HG03135 (cell line): ENCODE results near the gene PSORS1C2.

Source experiments
- ATAC-seq: cut with Tn5 transposase; IDR thresholded peaks from one replicate; pipeline ENCODE4 v1.9.1; 2021; ENCODE audit warnings: mild to moderate bottlenecking, moderate library complexity; ENCODE audit not compliant: unreplicated experiment

The PSORS1C2 gene

GRCh38 chr6:31143148-31143547, 4.3 kb upstream of the PSORS1C2 start:
- ATAC-seq: no peak

- ATAC-seq: no peak
Measured at GRCh38 chr6:31142361-31142761, 3.5 kb upstream of the PSORS1C2 start.

- ATAC-seq: no peak
Measured at GRCh38 chr6:31140643-31141042, 1.8 kb upstream of the PSORS1C2 start.

GRCh38 chr6:31139599-31139998, 733 bp upstream of the PSORS1C2 start:
- ATAC-seq: no peak

- ATAC-seq: no peak
Measured at GRCh38 chr6:31135710-31136109, 3.2 kb downstream of the PSORS1C2 start.

GRCh38 chr6:31132806-31133205, 6.1 kb downstream of the PSORS1C2 start:
- ATAC-seq: no peak

GRCh38 chr6:31131595-31131994, 7.3 kb downstream of the PSORS1C2 start:
- ATAC-seq: no peak

- ATAC-seq: no peak
Measured at GRCh38 chr6:31130751-31131150, 8.1 kb downstream of the PSORS1C2 start.

GRCh38 chr6:31129130-31129529, 9.7 kb downstream of the PSORS1C2 start:
- ATAC-seq: no peak

GRCh38 chr6:31128093-31128676, 10.7 kb downstream of the PSORS1C2 start:
- ATAC-seq: no peak

GRCh38 chr6:31126396-31127175, 12.3 kb downstream of the PSORS1C2 start:
- no peak for ATAC-seq

GRCh38 chr6:31125586-31126363, 13.1 kb downstream of the PSORS1C2 start:
- ATAC-seq: no peak

- ATAC-seq: no peak
Measured at GRCh38 chr6:31125162-31125561, 13.7 kb downstream of the PSORS1C2 start.

GRCh38 chr6:31122791-31123706, 15.8 kb downstream of the PSORS1C2 start:
- no peak for ATAC-seq

GRCh38 chr6:31121131-31121790, 17.6 kb downstream of the PSORS1C2 start:
- no peak for ATAC-seq

GRCh38 chr6:31120151-31120915, 18.5 kb downstream of the PSORS1C2 start, which contains the start of gene CDSN:
Gene CDSN, minus strand, starts transcription at chr6:31120446. Its CDS starts 27 bp downstream, at chr6:31120419.
- no peak for ATAC-seq

GRCh38 chr6:31118178-31118577, 20.7 kb downstream of the PSORS1C2 start:
- ATAC-seq: no peak

- no peak for ATAC-seq
Measured at GRCh38 chr6:31116661-31117385, 22.0 kb downstream of the PSORS1C2 start.
